B cell (primary cell): Measurements from ENCODE around the gene TRAF5. TPM values are rescaled to one million over a fixed set of nuclear protein-coding genes. Genes with fewer than 3 reads are reported as not detected.
"Not testable (repeated sequence)": the region's sequence is repeated elsewhere in the genome, so short reads cannot be mapped to it uniquely, and the experiment has no call there.

ENCODE experiments used
- ATAC-seq: fragments of 200-7000 bp; cut with Tn5 transposase; one replicate; pipeline ENCODE4 v1.10.0; 2021; ENCODE audit warnings: low read depth, mild to moderate bottlenecking, moderate number of reproducible peaks, moderate library complexity
- CTCF ChIA-PET: fragments of 350-600 bp; sonication (Branson Sonifier 250); formaldehyde crosslinking; loops from one replicate; lab custom pipeline; 2021; ENCODE audit warnings: antibody characterized with exemption, inconsistent platforms; lab: Charles Lee
- POLR2A ChIA-PET: fragments of 350-600 bp; sonication (Branson Sonifier 250); formaldehyde crosslinking; loops from one replicate; lab custom pipeline; 2021; ENCODE audit warnings: antibody characterized with exemption; lab: Charles Lee
- DNase-seq: peaks from one replicate; pipeline ENCODE4 v3.0.0; 2013
- H2AFZ ChIP-seq: 2 replicates; pipeline ENCODE4 v1.6.1; 2012; ENCODE audit warnings: mild to moderate bottlenecking, low read depth, low read length; ENCODE audit not compliant: insufficient read depth, poor library complexity, severe bottlenecking
- H3K27ac ChIP-seq, 2 donors: 1 replicate in 1 of 2; 2 replicates in 1 of 2; pipeline ENCODE4 v1.5.1; 2012 to 2013; ENCODE audit warnings: low read length in 2 of 2, mild to moderate bottlenecking in 2 of 2, moderate library complexity in 1 of 2
- H3K27me3 ChIP-seq, 4 experiments: fragments of 200-600 bp in 1 of 4; sonication (generic) in 1 of 4; replicated peaks in 1 of 4; 1 replicate in 2 of 4; 2 replicates in 2 of 4; pipeline versions ENCODE4 v1.6.1 to v1.7.0; 2013 to 2016; ENCODE audit warnings: low read length in 3 of 4, mild to moderate bottlenecking in 2 of 4, mixed read lengths in 1 of 4, moderate library complexity in 1 of 4; ENCODE audit not compliant: insufficient read depth in 4 of 4, control insufficient read depth in 3 of 4; ENCODE audit errors: control extremely low read depth in 1 of 4
- H3K36me3 ChIP-seq, 2 experiments: replicated peaks in 1 of 2; 1 replicate in 1 of 2; 2 replicates in 1 of 2; pipeline versions ENCODE4 v1.6.1 to v1.7.1; 2013; ENCODE audit warnings: low read length in 1 of 2; ENCODE audit not compliant: insufficient read depth in 2 of 2, control insufficient read depth in 1 of 2; ENCODE audit errors: control extremely low read depth in 1 of 2, extremely low read depth in 1 of 2
- H3K4me1 ChIP-seq, 2 donors: fragments of 200-600 bp in 1 of 2; sonication (generic) in 1 of 2; 1 replicate in 1 of 2; 2 replicates in 1 of 2; pipeline versions ENCODE4 v1.5.1 to v1.6.1; 2013 to 2017; ENCODE audit warnings: low read length in 2 of 2; ENCODE audit not compliant: control insufficient read depth in 2 of 2, insufficient read depth in 2 of 2
- H3K4me2 ChIP-seq: replicated peaks from 2 replicates; pipeline ENCODE3; 2012; ENCODE audit warnings: mild to moderate bottlenecking, low read depth, low read length; ENCODE audit not compliant: poor library complexity, severe bottlenecking
- H3K4me3 ChIP-seq, 5 experiments: fragments of 200-600 bp in 1 of 5; sonication (generic) in 1 of 5; 1 replicate in 3 of 5; 2 replicates in 2 of 5; pipeline versions ENCODE4 v1.5.1 to v1.7.0; 2011 to 2016; ENCODE audit warnings: low read length in 4 of 5, mild to moderate bottlenecking in 4 of 5, low read depth in 2 of 5, control low read depth in 1 of 5, moderate library complexity in 1 of 5; ENCODE audit not compliant: insufficient read depth in 1 of 5; ENCODE audit errors: control extremely low read depth in 1 of 5, extremely low read depth in 1 of 5
- H3K79me2 ChIP-seq: fragments of 200-600 bp; sonication (generic); one replicate; pipeline ENCODE4 v1.6.0; 2016; ENCODE audit warnings: low read length; ENCODE audit not compliant: control insufficient read depth, insufficient read depth
- H3K9ac ChIP-seq: fragments of 200-600 bp; sonication (generic); 2 replicates; pipeline ENCODE4 v1.6.1; 2017; ENCODE audit warnings: mild to moderate bottlenecking, low read length, moderate library complexity
- H3K9me3 ChIP-seq, 3 donors: one replicate each; pipeline versions ENCODE4 v1.6.1 to v1.7.1; 2013; ENCODE audit warnings: low read length in 2 of 3; ENCODE audit not compliant: control insufficient read depth in 2 of 3, insufficient read depth in 1 of 3; ENCODE audit errors: control extremely low read depth in 1 of 3
- H4K20me1 ChIP-seq: 2 replicates; pipeline ENCODE4 v1.6.0; 2012; ENCODE audit warnings: mild to moderate bottlenecking, low read length; ENCODE audit not compliant: insufficient read depth, control insufficient read depth, poor library complexity, severe bottlenecking
- H3K27ac Mint-ChIP-seq: one replicate; pipeline ENCODE4 v1.8.0; 2021; ENCODE audit warnings: mixed read lengths
- H3K27me3 Mint-ChIP-seq: one replicate; pipeline ENCODE4 v1.8.0; 2021; ENCODE audit warnings: mixed read lengths
- H3K4me1 Mint-ChIP-seq: one replicate; pipeline ENCODE4 v1.8.0; 2021; ENCODE audit warnings: mixed read lengths
- H3K4me3 Mint-ChIP-seq: one replicate; pipeline ENCODE4 v1.8.0; 2021; ENCODE audit warnings: mixed read lengths
- H3K9me3 Mint-ChIP-seq: one replicate; pipeline ENCODE4 v1.8.0; 2022; ENCODE audit warnings: mixed read lengths; ENCODE audit not compliant: insufficient read depth
- WGBS: methylation state at CpG from one replicate; pipeline ENCODE4 v1.1.5; 2013; ENCODE audit warnings: missing lambda C conversion rate; ENCODE audit not compliant: insufficient coverage; 5-methylcytosine and 5-hydroxymethylcytosine counted together
- intact Hi-C: fragments of 100-400 bp; cut with micrococcal nuclease; formaldehyde crosslinking; loops from one replicate; pipeline ENCODE4 v1.10.0; 2022
- polyA plus RNA-seq: library from polyadenylated mRNA; depleted of rRNA; stranded (reverse); fragments of >200 nt; gene quantifications from 2 replicates; pipeline ENCODE4 v1.2.3, GENCODE V29; 2012
- total RNA-seq, 2 donors: library from RNA; stranded (reverse); fragments of 120-200 nt in 1 of 2; gene quantifications; 1 replicate in 1 of 2; 2 replicates in 1 of 2; pipeline versions ENCODE4 v1.2.3 to v1.2.4, GENCODE V29; 2013 to 2022
- TF ChIP-seq, protein P1 (sequence below): fragments of 200-600 bp; IDR thresholded peaks from one replicate; pipeline ENCODE4 v1.8.0; 2022; ENCODE audit warnings: antibody characterized with exemption, mild to moderate bottlenecking

TRAF5 gene
- total and polyA plus RNA-seq, 2 donors (not counting 1 experiment from before 2014, with no cell fraction given), result 129 to 143 TPM

DNA sequence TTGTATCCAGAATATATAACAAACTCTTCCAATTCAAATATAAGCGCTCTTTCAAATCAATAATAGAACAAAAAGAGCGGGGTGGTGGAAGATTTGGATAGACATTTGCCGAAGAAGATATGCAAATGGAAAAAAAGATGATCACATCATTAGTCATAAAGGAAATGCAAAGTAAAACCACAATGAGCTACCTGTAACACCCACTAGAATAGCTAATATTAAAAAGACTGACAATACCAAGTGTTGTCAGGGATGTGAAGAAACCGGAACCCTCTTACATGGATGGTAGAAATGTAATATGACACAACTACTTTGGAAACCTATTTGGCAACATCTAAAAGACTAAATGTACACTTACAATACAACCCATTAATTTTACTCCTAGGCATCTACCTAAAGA lies 5.7 kb upstream of the TRAF5 start:
- Mint-ChIP-seq H3K27ac (no peak overlapping the region), H3K4me1 (peaks cover 24% of the 10 kb centered on the region), H3K9me3 (no peaks in the 10 kb centered on the region), H3K4me3 (no peak overlapping the region), H3K27me3 (no peaks in the 10 kb centered on the region)
- no peaks in the 10 kb centered on the region for H4K20me1 ChIP-seq
- no peaks in the 10 kb centered on the region for H3K9me3 ChIP-seq
- no peak overlapping the region for H3K27ac ChIP-seq
- DNase-seq (no peak), ATAC-seq (no peak)
- no peak overlapping the region for H3K9ac ChIP-seq
- H3K4me1 ChIP-seq, result peaks cover 17 to 20% of the 10 kb centered on the region in 2 donors
- intact Hi-C loops, result no loop called here
- no peaks in the 10 kb centered on the region for H3K27me3 ChIP-seq
- POLR2A ChIA-PET, result no interaction called here
- no peak overlapping the region for H3K4me3 ChIP-seq
- H3K4me2 ChIP-seq, result no peak overlapping the region
- no peak overlapping the region for H2AFZ ChIP-seq
- WGBS, result no CpG with 5 or more reads among the region's 4 CpGs
- peaks cover 0 to 2% of the 10 kb centered on the region in 2 experiments for H3K36me3 ChIP-seq
- H3K79me2 ChIP-seq, result peaks cover 32% of the 10 kb centered on the region
- CTCF ChIA-PET, result interaction anchor here (0.9 to 13.8 kb wide), 5 partner anchors 23 to 194 kb away, joined by 3 to 333 read pairs (median 4); no protein-coding TSS in a partner anchor
- TF ChIP-seq, protein P1, sequence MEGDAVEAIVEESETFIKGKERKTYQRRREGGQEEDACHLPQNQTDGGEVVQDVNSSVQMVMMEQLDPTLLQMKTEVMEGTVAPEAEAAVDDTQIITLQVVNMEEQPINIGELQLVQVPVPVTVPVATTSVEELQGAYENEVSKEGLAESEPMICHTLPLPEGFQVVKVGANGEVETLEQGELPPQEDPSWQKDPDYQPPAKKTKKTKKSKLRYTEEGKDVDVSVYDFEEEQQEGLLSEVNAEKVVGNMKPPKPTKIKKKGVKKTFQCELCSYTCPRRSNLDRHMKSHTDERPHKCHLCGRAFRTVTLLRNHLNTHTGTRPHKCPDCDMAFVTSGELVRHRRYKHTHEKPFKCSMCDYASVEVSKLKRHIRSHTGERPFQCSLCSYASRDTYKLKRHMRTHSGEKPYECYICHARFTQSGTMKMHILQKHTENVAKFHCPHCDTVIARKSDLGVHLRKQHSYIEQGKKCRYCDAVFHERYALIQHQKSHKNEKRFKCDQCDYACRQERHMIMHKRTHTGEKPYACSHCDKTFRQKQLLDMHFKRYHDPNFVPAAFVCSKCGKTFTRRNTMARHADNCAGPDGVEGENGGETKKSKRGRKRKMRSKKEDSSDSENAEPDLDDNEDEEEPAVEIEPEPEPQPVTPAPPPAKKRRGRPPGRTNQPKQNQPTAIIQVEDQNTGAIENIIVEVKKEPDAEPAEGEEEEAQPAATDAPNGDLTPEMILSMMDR, result no peak

- H3K27me3 ChIP-seq, H4K20me1 ChIP-seq, H3K4me3 ChIP-seq, H3K27ac ChIP-seq, H3K27me3 Mint-ChIP-seq, H3K36me3 ChIP-seq, ATAC-seq, H2AFZ ChIP-seq, H3K9ac ChIP-seq, DNase-seq, H3K27ac Mint-ChIP-seq, H3K4me3 Mint-ChIP-seq, H3K4me2 ChIP-seq, H3K9me3 Mint-ChIP-seq, POLR2A ChIA-PET, H3K9me3 ChIP-seq: not testable (repeated sequence)
- intact Hi-C loops, result loop anchor here (2.0 kb wide), 1 partner anchor 15 kb away; no protein-coding TSS in a partner anchor
- CTCF ChIA-PET, result interaction anchor here (0.9 to 13.8 kb wide), 5 partner anchors 22 to 193 kb away, joined by 4 to 333 read pairs (median 25); no protein-coding TSS in a partner anchor
- Histone ChIP-seq H3K4me1 (peaks cover 20 to 24% of the 10 kb centered on the region in 2 donors), H3K79me2 (peaks cover 38% of the 10 kb centered on the region)
- peaks cover 29% of the 10 kb centered on the region for H3K4me1 Mint-ChIP-seq
- 100% methylated on average over 2 of the region's 7 CpGs for WGBS
These were observed 5.0 kb upstream of the TRAF5 start for GRCh38 chr1:211321646-211322045.
